SK-N-SH treated with all-trans-retinoic acid at 6 μM for 48 hours (cell line): ENCODE measurements around the gene KRT82.

ENCODE experiments used
- ARNTL ChIP-seq: fragments of 450-650 bp; formaldehyde crosslinking; IDR thresholded peaks from 2 replicates; pipeline ENCODE4 v1.5.0; 2020; ENCODE audit warnings: low read depth, mild to moderate bottlenecking, moderate library complexity, borderline replicate concordance
- CREB5 ChIP-seq: fragments of 250-450 bp; sonication (Bioruptor Pico); IDR thresholded peaks from 2 replicates; pipeline ENCODE4 v1.5.1; 2020; ENCODE audit warnings: low read depth, mild to moderate bottlenecking, moderate library complexity
- CSDC2 ChIP-seq: fragments of 250-450 bp; sonication (Bioruptor Pico); IDR thresholded peaks from 2 replicates; pipeline ENCODE4 v1.5.0; 2020; ENCODE audit warnings: mild to moderate bottlenecking, moderate library complexity
- PATZ1 ChIP-seq: fragments of 250-450 bp; sonication (Bioruptor Pico); IDR thresholded peaks from 2 replicates; pipeline ENCODE4 v1.8.0; 2020; ENCODE audit warnings: mild to moderate bottlenecking, moderate library complexity, borderline replicate concordance
- POU6F1 ChIP-seq: fragments of 250-450 bp; sonication (Bioruptor Pico); IDR thresholded peaks from 2 replicates; pipeline ENCODE4 v1.8.0; 2021; ENCODE audit warnings: low read depth, mild to moderate bottlenecking, moderate library complexity, borderline replicate concordance
- PPARA ChIP-seq: fragments of 250-450 bp; sonication (Bioruptor Pico); IDR thresholded peaks from 2 replicates; pipeline ENCODE4 v1.5.0; 2020; ENCODE audit warnings: mild to moderate bottlenecking, borderline replicate concordance
- RARB ChIP-seq: fragments of 250-450 bp; sonication (Bioruptor Pico); IDR thresholded peaks from 2 replicates; pipeline ENCODE4 v1.8.0; 2021; ENCODE audit warnings: mild to moderate bottlenecking, moderate library complexity
- SNAI2 ChIP-seq: fragments of 250-450 bp; sonication (Bioruptor Pico); IDR thresholded peaks from 2 replicates; pipeline ENCODE4 v1.5.0; 2020; ENCODE audit warnings: mild to moderate bottlenecking, moderate library complexity
- ZNF8 ChIP-seq: fragments of 450-650 bp; formaldehyde crosslinking; IDR thresholded peaks from 2 replicates; pipeline ENCODE4 v1.5.0; 2020; ENCODE audit warnings: mild to moderate bottlenecking, moderate library complexity

- TF ChIP-seq PPARA (no peak), ZNF8 (CRISPR knock-in tag) (no peak), RARB (CRISPR knock-in tag) (no peak), POU6F1 (CRISPR knock-in tag) (no peak), SNAI2 (CRISPR knock-in tag) (no peak), CSDC2 (no peak), CREB5 (CRISPR knock-in tag) (no peak), ARNTL (CRISPR knock-in tag) (no peak), PATZ1 (CRISPR knock-in tag) (no peak)
Observed at GRCh38 chr12:52385226-52385702, 20.9 kb downstream of the KRT82 start, which contains the start of gene KRT84.
